ENCODE measurements around the gene ZDHHC1. TPM values are rescaled to one million over a fixed set of nuclear protein-coding genes. Genes with fewer than 3 reads are reported as not detected.
A peak's percentile ranks its signal among the peaks of the same experiment; 100 is the strongest.

ZDHHC1 gene
- polyA plus RNA-seq, 1 of the 3 experiments (the other 2 are of a cell fraction): 15.8 TPM

- peak; percentile 51 for DNase-seq
- Histone ChIP-seq H3K27me3 (ENCODE audit: insufficient read depth) (no peaks in the 10 kb centered on the region; the same call in 1 of the 2 replicates), H3K4me1 (ENCODE audit: control insufficient read depth in 1 of 2, insufficient read depth in 2 of 2, low read depth in 1 of 2, low read length in 1 of 2) (peaks cover 0 to 12% of the 10 kb centered on the region in 2 experiments; a peak in 1 of 4 replicates), H3K4me2 (peak overlapping the region; percentile 66; the same call in 1 of the 2 replicates), H3K9me3 (no peaks in the 10 kb centered on the region), H3F3A (replicated peaks; ENCODE audit: insufficient read depth) (no peaks in the 10 kb centered on the region), H3K27ac (ENCODE audit: low read depth in 2 of 2, low read length in 1 of 2) (no peak overlapping the region), H3K36me3 (replicated peaks in 1 of 2; ENCODE audit: control insufficient read depth in 1 of 2, insufficient read depth in 2 of 2, low read length in 1 of 2) (peaks cover 0 to 2% of the 10 kb centered on the region in 2 experiments), H2AFZ (ENCODE audit: low read depth) (no peak overlapping the region), H3K9me2 (no peaks in the 10 kb centered on the region), H4K20me1 (ENCODE audit: insufficient read depth) (no peaks in the 10 kb centered on the region), H3K4me3 (ENCODE audit: low read depth in 2 of 2, low read length in 1 of 2) (peak overlapping the region; percentile 40 to 43; a peak in 2 of 4 replicates), H3K79me2 (ENCODE audit: insufficient read depth) (no peaks in the 10 kb centered on the region), H3K9ac (no peak overlapping the region)
- WGBS (ENCODE audit: low lambda C conversion rate): 74% methylated on average over 9 of the region's 13 CpGs
- POLR2A ChIA-PET: interaction anchor here (0.8 to 1.1 kb wide), 2 partner anchors 10 to 13 kb away, joined by 3 read pairs; no protein-coding TSS in a partner anchor
- CTCF ChIA-PET: interaction anchor here (1.0 to 3.1 kb wide), 7 partner anchors 15 to 105 kb away, joined by 3 to 16 read pairs (median 6); partner anchors contain the start of genes ATP6V0D1, LRRC36 and ZDHHC1
- TF ChIP-seq YY1 (IDR thresholded peaks at IDR 0.05; ENCODE audit: low read depth) (no peak), CHD2 (IDR thresholded peaks at IDR 0.05; ENCODE audit: low read length, partially characterized antibody) (no peak), POLR2AphosphoS5 (IDR thresholded peaks at IDR 0.05; ENCODE audit: low read depth, low read length) (no peak), FOXJ3 (CRISPR knock-in tag; IDR thresholded peaks at IDR 0.05) (no peak), EZH2phosphoT487 (IDR thresholded peaks at IDR 0.05; ENCODE audit: borderline replicate concordance, low read depth) (no peak), RAD21 (IDR thresholded peaks at IDR 0.05; ENCODE audit: low read length) (no peak), USF2 (IDR thresholded peaks at IDR 0.05; ENCODE audit: borderline replicate concordance, low read depth, low read length) (no peak), CTCF (IDR thresholded peaks at IDR 0.05) (no peak), FOXM1 (IDR thresholded peaks at IDR 0.05; ENCODE audit: low read depth) (no peak), TCF12 (IDR thresholded peaks at IDR 0.05) (no peak), RFX5 (IDR thresholded peaks at IDR 0.05; ENCODE audit: low read length) (no peak), ELF1 (IDR thresholded peaks at IDR 0.05) (no peak), SMC3 (IDR thresholded peaks at IDR 0.05; ENCODE audit: low read depth, low read length) (no peak), ZBTB33 (IDR thresholded peaks at IDR 0.05; ENCODE audit: borderline replicate concordance, low read depth) (no peak), GATA2 (CRISPR knock-in tag; IDR thresholded peaks at IDR 0.05) (no peak), GABPA (IDR thresholded peaks at IDR 0.05; ENCODE audit: low read depth) (no peak), MEF2A (IDR thresholded peaks at IDR 0.05; ENCODE audit: borderline replicate concordance, low read depth) (no peak)
Measured at GRCh38 chr16:67431775-67432505, 15.7 kb upstream of the ZDHHC1 start.
